Memory B cell (primary cell): Measurements from ENCODE around the gene OAS1.
"Not testable (repeated sequence)": the region's sequence is repeated elsewhere in the genome, so short reads cannot be mapped to it uniquely, and the experiment has no call there.

Experiments used
- ATAC-seq: fragments of 150-1000 bp; cut with Tn5 transposase; 2 replicates; pipeline ENCODE4 v1.10.0; 2021; ENCODE audit warnings: low read depth, mild to moderate bottlenecking, moderate library complexity
- DNase-seq, 2 donors: peaks; one replicate each; pipeline ENCODE4 v3.0.0; 2022; ENCODE audit warnings: low spot score in 2 of 2
- H3K27ac Mint-ChIP-seq: one replicate; pipeline ENCODE4 v1.8.0; 2022; ENCODE audit warnings: mild to moderate bottlenecking, moderate library complexity, mixed read lengths
- H3K27me3 Mint-ChIP-seq: one replicate; pipeline ENCODE4 v1.8.0; 2022; ENCODE audit warnings: mixed read lengths
- H3K36me3 Mint-ChIP-seq: one replicate; pipeline ENCODE4 v1.8.0; 2022; ENCODE audit warnings: mild to moderate bottlenecking, mixed read lengths
- H3K4me1 Mint-ChIP-seq: one replicate; pipeline ENCODE4 v1.8.0; 2022; ENCODE audit warnings: mixed read lengths
- H3K4me3 Mint-ChIP-seq: one replicate; pipeline ENCODE4 v1.8.0; 2022; ENCODE audit warnings: mild to moderate bottlenecking, moderate library complexity, mixed read lengths
- H3K9me3 Mint-ChIP-seq: one replicate; pipeline ENCODE4 v1.8.0; 2022; ENCODE audit warnings: mixed read lengths

OAS1 gene

DNA sequence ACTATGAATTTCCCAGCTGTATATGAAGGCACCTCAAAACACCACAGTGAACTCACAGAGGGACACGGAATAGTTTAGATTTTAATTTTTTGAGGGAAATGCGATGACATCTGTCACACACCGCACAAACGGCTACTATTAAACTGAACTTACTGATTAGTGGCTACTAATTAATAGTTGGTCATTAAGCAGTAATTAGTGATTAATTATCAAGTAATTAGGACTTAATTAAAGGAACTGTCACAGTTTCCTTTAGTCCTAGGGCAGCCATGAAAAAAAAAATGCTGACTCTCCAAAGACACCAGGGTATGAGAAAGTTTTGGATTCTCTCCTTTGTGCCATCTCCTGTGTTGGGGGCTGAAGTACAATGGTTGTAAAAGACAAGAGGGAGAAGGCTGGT is 2.9 kb downstream of the OAS1 start:
- no peak for DNase-seq
- H3K27ac Mint-ChIP-seq: peak overlapping the region; percentile 90
- peaks cover 36% of the 10 kb centered on the region for H3K36me3 Mint-ChIP-seq
- no peak for ATAC-seq
- peak overlapping the region; percentile 19 for H3K4me3 Mint-ChIP-seq
- peaks cover 4% of the 10 kb centered on the region for H3K9me3 Mint-ChIP-seq
- peaks cover 48% of the 10 kb centered on the region for H3K4me1 Mint-ChIP-seq
- no peaks in the 10 kb centered on the region for H3K27me3 Mint-ChIP-seq

DNA sequence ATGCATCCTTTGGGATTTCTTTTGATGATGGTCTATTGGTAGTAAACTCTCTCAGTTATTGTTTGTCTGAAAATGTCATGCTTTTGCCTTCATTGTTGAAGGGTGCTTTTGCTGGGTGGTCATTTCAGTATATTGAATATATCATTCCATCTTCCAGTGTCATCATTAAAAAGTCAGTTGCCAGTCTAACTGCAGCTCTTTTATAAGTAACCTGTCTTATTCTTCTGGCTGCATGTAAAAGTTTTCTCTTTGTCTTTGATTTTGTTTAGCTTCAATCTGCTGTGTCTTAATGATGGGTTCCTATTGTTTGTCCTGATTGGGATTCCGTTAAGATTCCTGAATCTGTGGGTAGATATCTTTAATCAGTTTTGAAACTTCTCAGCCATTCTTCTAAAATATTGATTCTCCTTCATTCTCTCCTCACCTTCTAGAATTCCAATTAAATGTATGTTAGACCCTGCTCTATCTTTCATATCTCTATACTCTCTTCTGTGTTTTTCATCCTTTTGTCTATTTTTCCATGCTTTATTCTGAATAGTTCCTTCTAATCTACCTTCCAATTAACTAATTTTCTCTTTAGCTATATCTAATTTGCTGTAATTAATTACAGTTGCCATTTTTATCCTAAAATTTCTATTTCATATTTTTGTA is 6.4 kb downstream of the OAS1 start:
- no peak for DNase-seq
- Mint-ChIP-seq H3K4me1 (peaks cover 39% of the 10 kb centered on the region), H3K27me3 (no peaks in the 10 kb centered on the region), H3K27ac (no peak overlapping the region), H3K9me3 (peaks cover 6% of the 10 kb centered on the region), H3K4me3 (peak overlapping the region; percentile 28), H3K36me3 (peaks cover 57% of the 10 kb centered on the region)
- no peak for ATAC-seq

DNA sequence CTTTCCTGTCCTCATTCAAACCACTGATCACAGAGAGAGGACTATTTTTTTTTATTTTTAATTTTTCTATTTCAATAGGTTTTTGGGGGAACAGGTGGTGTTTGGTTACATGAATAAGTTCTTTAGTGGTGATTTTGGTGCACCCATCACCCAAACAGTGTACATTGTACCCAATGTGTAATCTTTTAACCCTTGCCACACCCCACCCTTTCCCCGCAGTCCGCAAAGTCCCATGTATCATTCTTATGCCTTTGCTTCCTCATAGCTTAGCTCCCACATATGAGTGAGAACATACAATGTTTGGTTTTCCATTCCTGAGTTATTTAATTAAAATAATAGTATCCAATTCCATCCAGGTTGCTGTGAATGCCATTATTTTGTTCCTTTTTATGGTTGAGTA is 7.1 kb downstream of the OAS1 start:
- not testable (repeated sequence) for H3K4me3 Mint-ChIP-seq, H3K27me3 Mint-ChIP-seq, H3K27ac Mint-ChIP-seq, H3K9me3 Mint-ChIP-seq, ATAC-seq, DNase-seq
- peaks cover 32% of the 10 kb centered on the region for H3K4me1 Mint-ChIP-seq
- H3K36me3 Mint-ChIP-seq: peaks cover 63% of the 10 kb centered on the region

DNA sequence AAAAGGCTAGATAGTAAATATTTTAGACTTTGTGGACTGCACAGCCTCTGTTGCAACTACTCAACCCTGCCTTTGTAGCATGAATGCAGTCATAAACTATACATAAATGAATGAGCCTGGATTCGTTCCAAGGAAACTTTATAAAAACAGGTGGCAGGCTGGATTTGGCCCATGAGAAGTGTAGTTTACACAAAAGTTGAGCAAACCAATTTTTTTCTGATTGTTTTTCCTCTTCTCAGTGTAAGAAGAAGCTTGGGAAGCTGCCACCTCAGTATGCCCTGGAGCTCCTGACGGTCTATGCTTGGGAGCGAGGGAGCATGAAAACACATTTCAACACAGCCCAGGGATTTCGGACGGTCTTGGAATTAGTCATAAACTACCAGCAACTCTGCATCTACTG is 9.5 kb downstream of the OAS1 start:
- H3K9me3 Mint-ChIP-seq: peaks cover 6% of the 10 kb centered on the region
- no peak overlapping the region for H3K27ac Mint-ChIP-seq
- ATAC-seq: no peak
- H3K4me3 Mint-ChIP-seq: no peak overlapping the region
- H3K27me3 Mint-ChIP-seq: no peaks in the 10 kb centered on the region
- H3K4me1 Mint-ChIP-seq: peaks cover 18% of the 10 kb centered on the region
- H3K36me3 Mint-ChIP-seq: peaks cover 63% of the 10 kb centered on the region
- DNase-seq: no peak

DNA sequence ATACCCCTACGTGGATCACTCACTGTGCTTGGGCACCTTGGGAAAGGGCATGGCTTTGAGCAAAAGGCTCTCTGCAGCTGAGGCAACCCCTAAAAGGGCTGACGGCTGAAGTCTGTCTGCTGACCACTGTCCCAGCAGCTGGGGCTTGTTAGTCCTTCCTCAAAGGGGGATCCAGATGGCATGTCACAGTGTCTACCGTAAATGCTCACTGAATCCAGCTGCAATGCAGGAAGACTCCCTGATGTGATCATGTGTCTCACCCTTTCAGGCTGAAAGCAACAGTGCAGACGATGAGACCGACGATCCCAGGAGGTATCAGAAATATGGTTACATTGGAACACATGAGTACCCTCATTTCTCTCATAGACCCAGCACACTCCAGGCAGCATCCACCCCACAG is 12.4 kb downstream of the OAS1 start:
- Mint-ChIP-seq H3K4me3 (no peak overlapping the region), H3K27ac (no peak overlapping the region), H3K27me3 (no peaks in the 10 kb centered on the region), H3K9me3 (peaks cover 2% of the 10 kb centered on the region), H3K4me1 (peaks cover 14% of the 10 kb centered on the region), H3K36me3 (peaks cover 60% of the 10 kb centered on the region)
- ATAC-seq: no peak
- no peak for DNase-seq

DNA sequence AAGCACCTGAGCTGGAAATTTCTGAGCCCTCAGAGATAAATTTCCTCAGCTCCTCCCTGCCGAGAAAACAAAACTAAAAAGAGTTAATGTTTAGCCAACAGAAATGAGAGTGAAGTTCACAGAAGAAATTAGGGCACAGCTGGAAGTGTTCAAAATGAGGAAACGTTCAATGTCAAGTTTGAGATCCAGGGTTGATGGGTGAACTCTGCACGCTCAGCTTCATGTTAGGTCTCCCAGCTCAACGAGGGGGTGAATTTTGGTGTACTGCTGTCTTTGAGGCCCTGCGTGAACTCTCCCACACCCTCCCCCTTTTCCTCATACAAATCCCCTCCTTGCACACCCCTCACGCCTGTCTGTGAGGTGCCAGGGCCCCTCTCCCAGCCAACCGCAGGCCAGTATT is 18.2 kb downstream of the OAS1 start:
- Mint-ChIP-seq H3K4me1 (peaks cover 13% of the 10 kb centered on the region), H3K4me3 (no peak overlapping the region), H3K36me3 (peaks cover 32% of the 10 kb centered on the region), H3K27me3 (no peaks in the 10 kb centered on the region), H3K27ac (peak overlapping the region; percentile 35), H3K9me3 (no peaks in the 10 kb centered on the region)
- ATAC-seq (no peak), DNase-seq (no peak)

DNA sequence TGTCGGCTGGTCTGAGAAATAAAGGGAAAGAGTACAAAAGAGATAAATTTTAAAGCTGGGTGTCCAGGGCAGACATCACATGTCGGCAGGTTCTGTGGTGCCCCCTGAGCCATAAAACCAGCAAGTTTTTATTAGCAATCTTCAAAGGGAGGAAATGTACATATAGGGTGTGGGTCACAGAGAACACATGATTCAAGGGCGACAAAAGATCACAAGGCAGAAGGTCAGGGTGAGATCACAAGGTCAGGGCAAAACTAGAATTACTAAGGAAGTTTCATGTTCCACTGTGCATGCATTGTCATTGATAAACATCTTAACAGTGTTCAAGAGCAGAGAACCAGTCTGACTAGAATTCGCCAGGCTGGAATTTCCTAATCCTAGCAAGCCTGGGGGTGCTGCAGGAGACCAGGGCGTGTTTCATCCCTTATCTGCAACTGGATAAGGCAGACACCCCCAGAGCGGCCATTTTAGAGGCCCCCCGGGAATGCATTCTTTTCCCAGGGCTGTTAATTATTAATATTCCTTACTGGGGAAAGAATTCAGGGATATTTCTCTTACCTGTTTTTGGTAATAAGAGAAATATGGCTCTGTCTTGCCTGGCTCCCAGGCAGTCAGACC is 19.8 kb downstream of the OAS1 start:
- DNase-seq, H3K27me3 Mint-ChIP-seq, H3K9me3 Mint-ChIP-seq: not testable (repeated sequence)
- peak; percentile 47 for ATAC-seq
- Mint-ChIP-seq H3K4me1 (peaks cover 13% of the 10 kb centered on the region), H3K4me3 (peak overlapping the region; percentile 21), H3K27ac (peak overlapping the region; percentile 75), H3K36me3 (peaks cover 28% of the 10 kb centered on the region)

DNA sequence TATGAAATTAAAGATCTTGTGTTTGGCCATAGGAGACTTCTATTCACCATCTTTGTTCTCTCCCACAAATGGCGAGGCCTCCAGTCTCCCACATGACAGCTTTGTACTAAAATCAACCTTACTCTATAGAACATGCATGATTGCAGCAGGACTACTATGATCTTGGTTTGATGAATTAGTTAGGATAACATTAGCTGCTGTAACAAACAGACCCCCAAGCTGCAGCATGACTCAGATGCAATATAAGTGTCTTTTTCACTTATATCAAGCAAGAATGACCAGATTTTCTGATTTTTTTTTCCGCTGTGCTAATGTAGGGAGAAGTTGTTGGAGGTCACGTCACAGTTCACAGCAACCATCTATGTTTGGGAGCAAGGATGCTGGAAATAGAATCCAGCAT is 20.7 kb downstream of the OAS1 start:
- Mint-ChIP-seq H3K27me3 (no peaks in the 10 kb centered on the region), H3K36me3 (peaks cover 24% of the 10 kb centered on the region), H3K27ac (no peak overlapping the region), H3K4me3 (no peak overlapping the region), H3K9me3 (no peaks in the 10 kb centered on the region), H3K4me1 (peaks cover 13% of the 10 kb centered on the region)
- no peak for ATAC-seq
- DNase-seq: no peak

DNA sequence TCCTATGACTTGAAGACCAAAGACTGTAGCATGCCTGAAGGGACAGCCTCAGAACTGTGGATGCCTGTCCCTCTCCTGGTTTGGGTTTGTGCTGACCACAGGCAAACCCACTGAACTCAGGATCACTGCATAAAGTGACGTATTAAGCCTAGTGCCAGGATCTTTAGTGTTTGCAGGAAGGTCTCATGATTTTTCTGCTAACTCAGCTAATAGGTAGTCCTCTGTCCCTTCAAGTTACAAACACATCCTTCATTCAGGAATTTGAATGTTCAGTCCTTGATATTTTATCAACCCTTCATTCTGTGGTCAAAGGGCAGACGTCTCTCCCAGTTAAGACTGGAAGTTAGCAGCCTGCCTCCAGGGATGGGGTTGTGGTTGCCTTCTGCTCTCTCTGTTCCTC is 21.2 kb downstream of the OAS1 start:
- peaks cover 20% of the 10 kb centered on the region for H3K36me3 Mint-ChIP-seq
- H3K27me3 Mint-ChIP-seq: no peaks in the 10 kb centered on the region
- DNase-seq: no peak
- no peaks in the 10 kb centered on the region for H3K9me3 Mint-ChIP-seq
- no peak for ATAC-seq
- no peak overlapping the region for H3K27ac Mint-ChIP-seq
- H3K4me3 Mint-ChIP-seq: no peak overlapping the region
- peaks cover 13% of the 10 kb centered on the region for H3K4me1 Mint-ChIP-seq

DNA sequence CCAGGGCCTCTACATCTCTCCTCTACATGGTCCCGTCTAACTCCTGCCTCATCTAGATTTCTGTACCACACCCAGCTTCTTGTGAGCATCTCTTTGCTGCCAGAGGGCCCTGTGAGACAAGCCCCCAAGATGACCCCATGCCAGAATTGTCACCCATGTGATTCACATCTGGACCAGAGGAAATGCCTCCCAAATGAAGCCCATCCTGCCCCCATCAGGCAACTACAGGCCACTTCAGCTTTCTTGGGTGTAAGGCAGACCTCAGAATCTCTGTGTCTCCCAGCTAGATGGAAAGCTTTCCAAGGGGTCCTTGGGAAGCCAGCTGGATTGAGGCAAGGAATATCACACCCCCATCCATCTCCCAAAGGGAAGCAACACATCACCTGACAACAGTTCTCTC is 22.2 kb downstream of the OAS1 start:
- Mint-ChIP-seq H3K27ac (no peak overlapping the region), H3K27me3 (no peaks in the 10 kb centered on the region), H3K4me1 (peaks cover 10% of the 10 kb centered on the region), H3K4me3 (no peak overlapping the region), H3K9me3 (no peaks in the 10 kb centered on the region), H3K36me3 (peaks cover 12% of the 10 kb centered on the region)
- ATAC-seq: no peak
- no peak for DNase-seq

DNA sequence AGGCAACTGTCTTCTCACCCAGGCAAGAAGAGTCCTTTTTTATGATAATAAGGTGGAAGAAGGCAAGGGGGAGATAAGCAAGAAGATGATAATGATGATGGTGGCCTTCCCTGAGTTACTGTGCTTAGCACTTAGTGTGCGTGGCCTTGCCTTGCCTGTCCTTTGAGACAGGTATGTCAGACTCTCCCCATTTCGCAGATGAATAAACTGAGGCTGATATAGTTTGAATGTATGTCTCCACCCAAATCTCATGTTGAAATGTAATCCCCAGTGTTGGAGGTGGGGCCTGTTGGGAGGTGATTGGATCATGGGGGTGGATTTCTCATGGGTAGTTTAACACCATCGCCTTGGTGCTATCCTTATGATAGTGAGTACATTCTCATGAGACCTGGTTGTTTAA is 23.0 kb downstream of the OAS1 start:
- DNase-seq (no peak), ATAC-seq (no peak)
- peaks cover 10% of the 10 kb centered on the region for H3K4me1 Mint-ChIP-seq

DNA sequence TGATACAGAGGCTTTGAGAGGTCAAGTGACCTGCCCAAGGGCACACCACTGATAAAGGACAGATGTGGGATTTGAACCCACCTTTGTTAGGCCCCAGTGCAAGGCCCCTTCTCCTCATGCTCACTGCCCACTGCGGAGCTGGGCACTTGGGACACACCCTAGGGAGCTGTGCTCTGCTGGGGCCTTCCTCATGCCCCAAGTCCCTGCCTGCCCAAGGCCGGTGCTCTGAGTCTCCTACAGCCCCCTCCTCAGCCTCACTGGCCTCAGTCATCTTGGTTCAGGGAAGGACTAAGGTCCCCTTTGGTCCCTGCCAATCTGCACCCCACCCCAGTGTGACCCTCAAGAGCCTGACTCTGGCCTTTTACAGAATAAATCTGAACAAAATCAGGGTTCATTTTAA is 23.6 kb downstream of the OAS1 start:
- Mint-ChIP-seq H3K27me3 (no peaks in the 10 kb centered on the region), H3K36me3 (peaks cover 10% of the 10 kb centered on the region), H3K27ac (no peak overlapping the region), H3K4me3 (no peak overlapping the region), H3K9me3 (peaks cover under 1% of the 10 kb centered on the region), H3K4me1 (peaks cover 7% of the 10 kb centered on the region)
- ATAC-seq (no peak), DNase-seq (no peak)

More for the DNA sequence above, 23.0 kb downstream of the OAS1 start:
- Mint-ChIP-seq H3K9me3 (no peaks in the 10 kb centered on the region), H3K27ac (no peak overlapping the region), H3K4me3 (no peak overlapping the region), H3K27me3 (no peaks in the 10 kb centered on the region), H3K36me3 (peaks cover 11% of the 10 kb centered on the region)

DNA sequence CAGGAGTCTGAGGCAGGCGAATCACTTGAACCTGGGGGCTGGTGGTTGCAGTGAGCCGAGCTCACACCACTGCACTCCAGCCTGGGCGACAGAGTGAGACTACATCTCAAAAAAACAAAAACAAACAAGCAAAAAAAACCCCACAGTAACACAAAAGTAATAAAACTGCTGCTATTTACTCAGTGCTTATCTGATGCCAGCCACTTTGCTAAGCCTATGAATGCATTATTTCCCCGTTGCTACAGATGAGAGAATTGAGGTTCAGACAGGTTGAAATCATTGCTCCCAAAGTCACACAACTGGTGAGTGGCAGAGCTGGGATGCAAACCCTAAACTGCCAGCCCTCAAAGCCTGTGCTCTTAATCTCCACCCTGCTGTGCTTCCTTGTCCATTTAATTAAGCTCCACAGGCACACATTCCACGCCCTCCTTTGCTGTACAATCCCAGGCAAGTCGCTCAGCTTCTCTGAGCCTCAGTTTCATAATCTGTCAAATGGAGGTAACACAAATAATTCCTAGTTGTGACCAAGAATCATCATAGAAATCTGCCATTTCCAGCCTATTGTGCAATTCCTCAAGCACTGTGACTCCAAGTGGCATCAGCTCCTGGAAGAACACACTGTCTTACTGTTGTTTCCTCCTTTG is 25.8 kb downstream of the OAS1 start:
- no peak overlapping the region for H3K27ac Mint-ChIP-seq
- peaks cover 6% of the 10 kb centered on the region for H3K4me1 Mint-ChIP-seq

DNA sequence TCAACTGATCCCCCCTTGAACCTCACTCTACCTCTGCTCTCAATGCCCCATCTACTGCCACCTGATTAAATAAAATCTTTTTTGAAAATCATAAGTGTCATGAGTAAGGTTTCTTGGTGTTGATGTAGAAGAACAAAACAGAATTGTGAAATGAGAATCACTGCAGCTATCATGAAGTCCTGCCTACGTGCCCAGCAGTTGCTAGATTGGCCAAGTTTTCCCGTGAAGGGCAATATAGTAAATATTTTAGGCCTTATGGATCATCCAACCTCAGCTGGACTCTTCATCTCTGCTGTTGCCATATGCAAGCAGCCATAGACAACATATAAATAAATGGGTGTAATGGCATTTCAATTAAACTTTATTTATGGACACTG is 26.4 kb downstream of the OAS1 start:
- Mint-ChIP-seq H3K4me1 (peaks cover 10% of the 10 kb centered on the region), H3K4me3 (no peak overlapping the region), H3K27ac (no peak overlapping the region), H3K27me3 (no peaks in the 10 kb centered on the region), H3K9me3 (peaks cover 2% of the 10 kb centered on the region), H3K36me3 (peaks cover 3% of the 10 kb centered on the region)
- DNase-seq (no peak), ATAC-seq (no peak)

More for the DNA sequence above, 25.8 kb downstream of the OAS1 start:
- no peak for DNase-seq
- H3K36me3 Mint-ChIP-seq: peaks cover 5% of the 10 kb centered on the region
- no peaks in the 10 kb centered on the region for H3K27me3 Mint-ChIP-seq
- H3K9me3 Mint-ChIP-seq: peaks cover 2% of the 10 kb centered on the region
- H3K4me3 Mint-ChIP-seq: no peak overlapping the region
- no peak for ATAC-seq

DNA sequence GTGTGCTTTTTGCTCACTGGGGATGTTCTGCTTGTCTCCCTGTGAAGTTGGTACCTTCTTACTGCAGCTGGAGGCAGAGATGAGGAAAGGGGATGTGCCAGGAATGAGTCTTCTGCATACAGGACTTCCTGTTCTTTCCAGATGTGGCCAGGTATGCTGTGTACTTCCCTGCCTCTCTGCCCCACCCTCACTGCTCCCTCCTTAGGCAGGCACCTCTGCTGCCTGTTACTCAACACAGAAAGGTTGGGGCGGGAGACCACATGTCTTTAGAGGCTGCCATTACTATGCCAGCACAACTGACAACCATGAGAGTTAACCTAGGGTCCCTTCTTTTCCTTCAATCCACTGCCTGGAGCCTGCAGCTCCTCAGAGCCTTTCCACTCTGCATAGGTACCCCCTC is 29.5 kb downstream of the OAS1 start:
- peaks cover 2% of the 10 kb centered on the region for H3K9me3 Mint-ChIP-seq

More for the DNA sequence above, 29.5 kb downstream of the OAS1 start:
- H3K36me3 Mint-ChIP-seq: no peaks in the 10 kb centered on the region
- peaks cover 27% of the 10 kb centered on the region for H3K4me1 Mint-ChIP-seq
- no peaks in the 10 kb centered on the region for H3K27me3 Mint-ChIP-seq
- DNase-seq: no peak
- H3K4me3 Mint-ChIP-seq: no peak overlapping the region
- H3K27ac Mint-ChIP-seq: no peak overlapping the region
- no peak for ATAC-seq
